ENCODE results near the gene RNF121.

The RNF121 gene

DNA sequence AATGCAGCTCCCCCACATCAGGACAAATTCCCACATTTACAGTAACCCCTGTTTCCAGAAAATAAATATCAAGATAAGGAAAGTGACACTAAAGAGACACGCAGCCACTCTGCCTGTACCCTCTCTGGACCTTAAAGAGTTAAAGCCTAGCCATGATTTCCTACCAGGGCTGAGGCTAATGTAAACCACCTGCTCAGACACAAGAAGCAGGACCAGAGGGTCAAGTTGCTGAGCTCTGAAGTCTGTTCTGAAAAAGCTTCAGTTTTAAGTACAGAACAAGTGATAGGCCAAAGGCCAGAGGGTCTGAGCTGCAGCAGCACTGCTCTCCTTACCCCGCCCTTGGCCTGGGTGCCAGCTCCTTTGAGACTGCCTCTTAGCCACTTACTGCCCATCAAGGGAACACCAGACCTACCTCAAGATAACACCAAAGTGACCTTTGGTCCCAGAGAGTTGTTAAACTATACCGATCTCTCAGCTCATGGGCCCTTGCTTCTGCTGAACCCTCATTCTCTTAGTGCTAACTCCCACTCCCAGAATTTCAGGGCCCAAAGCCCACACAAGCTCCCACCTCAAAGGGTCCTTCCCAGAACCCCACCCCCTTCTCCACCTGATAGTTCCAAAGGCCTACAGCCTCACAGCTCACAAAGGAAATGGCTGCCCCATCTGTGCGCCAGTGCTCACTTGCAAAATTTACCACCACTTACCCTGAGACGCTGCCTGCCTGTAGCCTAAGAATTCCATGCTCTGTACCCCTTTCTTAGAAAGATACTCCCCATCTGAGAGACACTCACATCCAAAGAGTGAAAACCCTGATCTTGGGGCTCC is 110.4 kb downstream of the RNF121 start:
- H3K4me1 Mint-ChIP-seq (ENCODE audit: low read depth), result peaks cover 37% of the 10 kb centered on the region
- H3K27ac Mint-ChIP-seq, result no peak overlapping the region
- no peak overlapping the region for H3K4me3 Mint-ChIP-seq
- peaks cover 20% of the 10 kb centered on the region for H3K36me3 Mint-ChIP-seq (ENCODE audit: low read depth)
- no peaks in the 10 kb centered on the region for H3K27me3 Mint-ChIP-seq (ENCODE audit: low read depth)
- no peaks in the 10 kb centered on the region for H3K9me3 Mint-ChIP-seq

DNA sequence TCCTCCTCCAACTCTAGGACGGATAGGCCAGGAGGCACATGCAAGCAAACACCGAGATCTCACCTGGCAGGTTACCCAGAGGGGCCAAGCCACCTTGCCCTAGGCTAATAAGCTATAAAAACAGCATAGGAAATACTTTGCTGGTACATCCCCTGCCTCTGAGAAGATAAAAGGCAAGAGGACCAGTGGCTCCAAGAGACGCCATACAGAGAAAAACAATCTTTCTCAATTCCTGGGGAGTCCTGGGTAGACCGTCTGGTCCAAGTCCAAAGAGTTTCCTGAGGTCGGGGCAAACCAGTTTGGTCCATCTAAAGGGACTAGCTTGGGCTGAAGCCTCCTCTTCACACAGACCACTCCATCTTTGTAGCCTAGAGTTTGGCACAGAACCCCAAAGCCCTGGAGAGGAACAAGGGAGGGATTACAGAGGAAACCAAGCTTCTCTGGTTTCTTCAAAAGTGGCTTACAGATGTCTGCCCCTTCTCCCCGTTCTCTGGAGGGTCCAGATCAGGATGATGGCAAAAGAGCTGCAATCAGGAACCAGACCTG is 111.1 kb downstream of the RNF121 start:
- Mint-ChIP-seq H3K36me3 (ENCODE audit: low read depth) (peaks cover 19% of the 10 kb centered on the region), H3K27me3 (ENCODE audit: low read depth) (no peaks in the 10 kb centered on the region), H3K4me1 (ENCODE audit: low read depth) (peaks cover 37% of the 10 kb centered on the region), H3K27ac (no peak overlapping the region), H3K9me3 (no peaks in the 10 kb centered on the region), H3K4me3 (no peak overlapping the region)

- no peak overlapping the region for H3K27ac Mint-ChIP-seq
- H3K4me1 Mint-ChIP-seq (ENCODE audit: low read depth), result peaks cover 35% of the 10 kb centered on the region
- peaks cover 12% of the 10 kb centered on the region for H3K36me3 Mint-ChIP-seq (ENCODE audit: low read depth)
- no peaks in the 10 kb centered on the region for H3K27me3 Mint-ChIP-seq (ENCODE audit: low read depth)
- no peak overlapping the region for H3K4me3 Mint-ChIP-seq
- H3K9me3 Mint-ChIP-seq, result no peaks in the 10 kb centered on the region
These were observed 111.9 kb downstream of the RNF121 start for GRCh38 chr11:72040491-72041363.

GRCh38 chr11:72041364-72042063 is 112.7 kb downstream of the RNF121 start:
- no peak overlapping the region for H3K27ac Mint-ChIP-seq
- H3K27me3 Mint-ChIP-seq (ENCODE audit: low read depth), result no peaks in the 10 kb centered on the region
- H3K4me3 Mint-ChIP-seq, result no peak overlapping the region
- no peaks in the 10 kb centered on the region for H3K9me3 Mint-ChIP-seq
- peaks cover 32% of the 10 kb centered on the region for H3K4me1 Mint-ChIP-seq (ENCODE audit: low read depth)
- peaks cover 10% of the 10 kb centered on the region for H3K36me3 Mint-ChIP-seq (ENCODE audit: low read depth)

GRCh38 chr11:72042064-72042745 is 113.4 kb downstream of the RNF121 start:
- no peak overlapping the region for H3K4me3 Mint-ChIP-seq
- peaks cover 6% of the 10 kb centered on the region for H3K36me3 Mint-ChIP-seq (ENCODE audit: low read depth)
- no peaks in the 10 kb centered on the region for H3K9me3 Mint-ChIP-seq
- H3K27me3 Mint-ChIP-seq (ENCODE audit: low read depth), result no peaks in the 10 kb centered on the region
- no peak overlapping the region for H3K27ac Mint-ChIP-seq
- H3K4me1 Mint-ChIP-seq (ENCODE audit: low read depth), result peaks cover 27% of the 10 kb centered on the region

DNA sequence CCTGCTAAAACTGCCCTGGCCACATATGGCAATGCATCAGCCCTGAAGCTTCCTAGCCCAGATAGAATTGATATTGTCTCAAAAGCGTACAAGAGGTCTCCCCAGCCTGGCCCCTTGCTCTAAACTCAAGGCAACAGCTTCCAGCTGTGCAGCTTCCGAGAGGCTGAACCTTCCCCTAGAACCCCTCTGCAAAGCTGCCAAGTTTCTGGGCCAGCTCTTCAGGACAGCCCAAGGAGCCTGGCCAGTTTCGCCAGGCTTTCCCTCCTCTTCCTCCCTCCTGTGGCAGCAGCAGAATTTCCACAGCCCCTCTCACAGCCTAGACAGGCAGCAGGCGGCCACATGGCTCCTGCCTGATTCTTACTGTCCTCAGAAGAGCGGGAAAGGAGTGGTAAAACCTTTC is 117.0 kb downstream of the RNF121 start:
- Mint-ChIP-seq H3K4me3 (no peak overlapping the region), H3K4me1 (ENCODE audit: low read depth) (peaks cover 23% of the 10 kb centered on the region), H3K36me3 (ENCODE audit: low read depth) (peaks cover 9% of the 10 kb centered on the region), H3K27ac (no peak overlapping the region), H3K9me3 (no peaks in the 10 kb centered on the region), H3K27me3 (ENCODE audit: low read depth) (no peaks in the 10 kb centered on the region)
